PC-3 (cell line): Measurements from ENCODE around the gene LENEP. TPM values are rescaled to one million over a fixed set of nuclear protein-coding genes. Genes with fewer than 3 reads are reported as not detected.

ENCODE experiments used
- ATAC-seq: fragments of 200-7000 bp; cut with Tn5 transposase; 2 replicates; pipeline ENCODE4 v1.9.1; 2020; ENCODE audit warnings: mild to moderate bottlenecking, moderate library complexity
- BruUV-seq: library from RNA; stranded (reverse); fragments of 400-500 nt; replicated peaks from 2 replicates; lab custom pipeline; 2021; lab: Mats Ljungman, UMichigan
- CTCF ChIA-PET: fragments of 300-600 bp; sonication (Branson Sonifier 250); formaldehyde crosslinking; loops from one replicate; lab custom pipeline; 2022; ENCODE audit warnings: antibody characterized with exemption; lab: Charles Lee
- POLR2A ChIA-PET: fragments of 300-600 bp; sonication (Branson Sonifier 250); formaldehyde crosslinking; loops from one replicate; lab custom pipeline; 2022; ENCODE audit warnings: antibody characterized with exemption; ENCODE audit not compliant: unreplicated experiment; lab: Charles Lee
- DNase-seq: peaks from one replicate; pipeline ENCODE4 v3.0.0-alpha.2; 2015
- H2AFZ ChIP-seq: fragments of 300-600 bp; sonication (generic); 2 replicates; pipeline ENCODE4 v1.6.0; 2016; ENCODE audit warnings: antibody characterized with exemption, low read length
- H3F3A ChIP-seq: fragments of 300-600 bp; sonication (generic); one replicate; pipeline ENCODE4 v1.6.0; 2017; ENCODE audit warnings: antibody characterized with exemption, low read length, control low read depth, mild to moderate bottlenecking; ENCODE audit not compliant: unreplicated experiment
- H3K27ac ChIP-seq: fragments of 300-600 bp; sonication (generic); 2 replicates; pipeline ENCODE4 v1.5.1; 2016; ENCODE audit warnings: mild to moderate bottlenecking, low read length
- H3K27me3 ChIP-seq: fragments of 300-600 bp; sonication (generic); 2 replicates; pipeline ENCODE4 v1.6.1; 2016; ENCODE audit warnings: low read length, mixed read lengths
- H3K36me3 ChIP-seq: fragments of 300-600 bp; sonication (generic); 2 replicates; pipeline ENCODE4 v1.6.1; 2016; ENCODE audit warnings: low read depth, mixed run types, low read length, mixed read lengths
- H3K4me1 ChIP-seq: fragments of 300-600 bp; sonication (generic); 2 replicates; pipeline ENCODE4 v1.5.1; 2016; ENCODE audit warnings: low read length; ENCODE audit not compliant: insufficient read depth
- H3K4me2 ChIP-seq: fragments of 300-600 bp; sonication (generic); 2 replicates; pipeline ENCODE4 v1.6.0; 2016; ENCODE audit warnings: low read length
- H3K4me3 ChIP-seq: fragments of 300-600 bp; sonication (generic); 2 replicates; pipeline ENCODE4 v1.5.1; 2016; ENCODE audit warnings: mild to moderate bottlenecking, low read length, mixed read lengths
- H3K79me2 ChIP-seq: fragments of 300-600 bp; sonication (generic); 2 replicates; pipeline ENCODE4 v1.6.1; 2017; ENCODE audit warnings: low read length, mixed read lengths
- H3K9ac ChIP-seq: fragments of 300-600 bp; sonication (generic); 2 replicates; pipeline ENCODE4 v1.6.0; 2016; ENCODE audit warnings: mild to moderate bottlenecking, low read length
- H3K9me2 ChIP-seq: fragments of 300-600 bp; sonication (generic); replicated peaks from 2 replicates; pipeline ENCODE4 v1.6.1; 2016; ENCODE audit warnings: mixed run types, low read length, mixed read lengths
- H3K9me3 ChIP-seq: fragments of 300-600 bp; sonication (generic); 2 replicates; pipeline ENCODE4 v1.6.1; 2016; ENCODE audit warnings: low read length, mixed read lengths
- H4K20me1 ChIP-seq: fragments of 300-600 bp; sonication (generic); 2 replicates; pipeline ENCODE4 v1.6.1; 2016; ENCODE audit warnings: low read length, mixed read lengths
- CTCF ChIP-seq: fragments of 300-600 bp; sonication (generic); conservative IDR thresholded peaks from 2 replicates; pipeline ENCODE4 v1.5.1; 2017; ENCODE audit warnings: antibody characterized with exemption, low read depth, mild to moderate bottlenecking, low read length
- EZH2 ChIP-seq: fragments of 300-600 bp; sonication (generic); IDR thresholded peaks from one replicate; pipeline ENCODE4 v1.6.1; 2017; ENCODE audit warnings: antibody characterized with exemption, mild to moderate bottlenecking, low read length; ENCODE audit not compliant: unreplicated experiment
- EZH2phosphoT487 ChIP-seq: fragments of 300-600 bp; sonication (generic); IDR thresholded peaks from 2 replicates; pipeline ENCODE4 v1.6.1; 2018; ENCODE audit warnings: mild to moderate bottlenecking, antibody characterized with exemption, low read length, borderline replicate concordance
- intact Hi-C: fragments of 100-400 bp; cut with micrococcal nuclease; formaldehyde crosslinking; loops from 2 replicates; pipeline ENCODE4 v1.9.0; 2023
- total RNA-seq: library from RNA; depleted of rRNA; stranded (reverse); fragments of >200 nt; gene quantifications from 2 replicates; pipeline ENCODE4 v1.2.3, GENCODE V29; 2014

LENEP gene
- total RNA-seq, 1 experiment from 2014 or later: not detected

DNA sequence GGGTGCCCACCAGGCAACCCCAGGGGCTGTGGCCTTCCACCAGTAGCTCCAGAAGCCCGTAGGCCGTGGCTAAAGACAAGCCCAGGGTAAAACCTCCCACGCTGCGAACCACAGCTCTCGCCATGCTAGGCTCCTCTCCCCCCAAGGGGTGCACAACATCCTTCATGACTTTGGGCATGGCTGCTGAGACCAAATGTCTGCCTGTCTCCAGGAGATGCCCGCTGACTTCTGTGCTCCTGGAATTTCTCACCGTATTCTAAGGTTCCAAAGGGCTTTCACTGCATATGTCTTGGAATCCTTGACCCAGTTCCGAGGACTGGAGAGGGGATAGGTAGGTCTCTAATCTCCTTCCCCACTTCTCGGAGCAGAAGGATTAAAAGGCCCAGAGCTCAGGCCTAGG lies 40.1 kb downstream of the LENEP start, which contains the start of the genes DCST1 and DCST2:
Gene DCST1, plus strand, starts transcription at position 301 of the 400 bp plus-strand sequence. CDS start 213 bp downstream, outside the sequence.
Gene DCST2, minus strand, starts transcription at position 258 of the 400 bp plus-strand sequence. Its CDS starts 80 bp downstream, at position 178.
- no peak within 1 kb of the TSS for H3K4me3 ChIP-seq
- H2AFZ ChIP-seq: no peak within 1 kb of the TSS

GRCh38 chr1:155034318-155035208 lies 41.2 kb downstream of the LENEP start:
- H3K4me2 ChIP-seq: no peak overlapping the region

More for the DNA sequence above, 40.1 kb downstream of the LENEP start, which contains the start of the genes DCST1 and DCST2:
- peaks cover 8% of the 10 kb centered on the region for H3K4me1 ChIP-seq
- CTCF ChIA-PET: no interaction called here
- H3K9me3 ChIP-seq: no peaks in the 10 kb centered on the region
- POLR2A ChIA-PET: no interaction called here
- no peaks in the 10 kb centered on the region for H3K36me3 ChIP-seq
- TF ChIP-seq EZH2 (no peak), EZH2phosphoT487 (no peak), CTCF (no peak)
- no peaks in the 10 kb centered on the region for H4K20me1 ChIP-seq
- no peak within 1 kb of the TSS for H3K27ac ChIP-seq
- H3K4me2 ChIP-seq: no peak within 1 kb of the TSS
- intact Hi-C loops: no loop called here
- no peak for ATAC-seq
- BruUV-seq: no TSS peak
- DNase-seq: no peak
- no peaks in the 10 kb centered on the region for H3K27me3 ChIP-seq
- H3K79me2 ChIP-seq: no peaks in the 10 kb centered on the region
- no peaks in the 10 kb centered on the region for H3F3A ChIP-seq
- H3K9ac ChIP-seq: no peak within 1 kb of the TSS
- H3K9me2 ChIP-seq: no peaks in the 10 kb centered on the region

More at GRCh38 chr1:155034318-155035208, 41.2 kb downstream of the LENEP start:
- Histone ChIP-seq H3K4me3 (no peak overlapping the region), H3K9ac (no peak overlapping the region), H3F3A (no peaks in the 10 kb centered on the region), H3K79me2 (no peaks in the 10 kb centered on the region), H4K20me1 (no peaks in the 10 kb centered on the region), H3K9me3 (no peaks in the 10 kb centered on the region), H3K4me1 (peaks cover 18% of the 10 kb centered on the region), H2AFZ (no peak overlapping the region), H3K27ac (no peak overlapping the region), H3K36me3 (no peaks in the 10 kb centered on the region), H3K27me3 (no peaks in the 10 kb centered on the region), H3K9me2 (no peaks in the 10 kb centered on the region)
- intact Hi-C loops: no loop called here
- ATAC-seq (no peak), DNase-seq (no peak)
- no TSS peak for BruUV-seq
- POLR2A ChIA-PET: no interaction called here
- CTCF ChIA-PET: no interaction called here
- TF ChIP-seq EZH2: no peak
- TF ChIP-seq CTCF: no peak
- no peak for TF ChIP-seq EZH2phosphoT487
